Activated naive CD8-positive, alpha-beta T cell treated with anti-CD3 and anti-CD28 coated beads for 36 hours (primary cell): ENCODE results near the gene EXD3. TPM values are rescaled to one million over a fixed set of nuclear protein-coding genes. Genes with fewer than 3 reads are reported as not detected.
"Not testable (repeated sequence)": the region's sequence is repeated elsewhere in the genome, so short reads cannot be mapped to it uniquely, and the experiment has no call there.

ENCODE experiments used
- DNase-seq: peaks from one replicate; pipeline ENCODE4 v3.0.0; 2021
- H3K27ac Mint-ChIP-seq: one replicate; pipeline ENCODE4 v1.8.0; 2022; ENCODE audit warnings: mild to moderate bottlenecking, moderate library complexity, mixed read lengths
- H3K27me3 Mint-ChIP-seq: one replicate; pipeline ENCODE4 v1.8.0; 2022; ENCODE audit warnings: mild to moderate bottlenecking, mixed read lengths
- H3K36me3 Mint-ChIP-seq: one replicate; pipeline ENCODE4 v1.8.0; 2021; ENCODE audit warnings: mild to moderate bottlenecking, mixed read lengths
- H3K4me1 Mint-ChIP-seq: one replicate; pipeline ENCODE4 v1.8.0; 2021; ENCODE audit warnings: mixed read lengths
- H3K4me3 Mint-ChIP-seq: one replicate; pipeline ENCODE4 v1.8.0; 2022; ENCODE audit warnings: mild to moderate bottlenecking, moderate library complexity, mixed read lengths
- H3K9me3 Mint-ChIP-seq: one replicate; pipeline ENCODE4 v1.8.0; 2022; ENCODE audit warnings: mixed read lengths
- total RNA-seq, 2 experiments: library from RNA; stranded (reverse); gene quantifications; one replicate each; pipeline ENCODE4 v1.2.3, GENCODE V29; 2021

EXD3 gene
- total RNA-seq, 2 experiments from 2014 or later: 3.6 to 4.2 TPM

DNA sequence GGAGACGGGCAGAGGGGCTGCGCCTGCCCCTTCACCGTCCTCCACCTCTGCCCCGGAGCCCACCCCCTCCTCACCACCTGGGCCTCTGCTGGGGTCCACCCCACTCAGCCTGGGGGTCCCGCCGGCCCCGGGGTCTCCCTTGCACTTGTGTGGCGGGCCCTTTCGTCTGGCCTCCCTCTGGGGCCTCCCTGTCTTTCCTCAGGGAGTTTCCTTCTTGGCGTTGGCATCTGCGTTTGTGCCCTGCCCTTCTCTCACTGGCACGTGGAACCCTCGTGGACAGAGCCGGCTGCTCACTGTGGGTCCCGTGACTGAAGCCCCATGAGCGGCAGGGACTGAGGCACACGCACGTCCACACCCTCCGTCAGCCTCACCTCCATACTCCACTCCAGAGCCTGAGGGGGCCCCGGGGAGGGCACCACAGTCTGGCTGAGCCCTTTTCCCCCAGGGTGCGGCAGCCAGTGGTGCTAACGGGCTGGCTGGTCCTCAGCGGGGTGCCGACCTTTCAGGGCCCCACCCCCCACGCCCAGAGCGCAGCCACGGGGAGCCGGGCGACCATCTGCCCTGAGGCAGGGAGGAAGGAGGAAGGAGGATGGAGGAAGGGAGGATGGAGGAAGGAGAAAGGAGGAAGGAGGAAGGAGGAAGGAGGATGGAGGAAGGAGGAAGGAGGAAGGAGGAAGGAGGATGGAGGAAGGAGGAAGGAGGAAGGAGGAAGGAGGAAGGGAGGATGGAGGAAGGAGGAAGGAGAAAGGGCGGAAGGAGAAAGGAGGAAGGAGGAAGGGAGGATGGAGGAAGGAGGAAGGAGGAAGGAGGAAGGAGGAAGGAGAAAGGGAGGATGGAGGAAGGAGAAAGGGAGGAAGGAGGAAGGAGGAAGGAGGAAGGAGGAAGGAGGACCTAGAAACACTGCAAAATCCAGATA is 67.9 kb downstream of the EXD3 start:
- Mint-ChIP-seq H3K27me3 (no peaks in the 10 kb centered on the region), H3K4me1 (no peaks in the 10 kb centered on the region), H3K27ac (no peak overlapping the region), H3K9me3 (peaks cover 13% of the 10 kb centered on the region), H3K36me3 (peaks cover 4% of the 10 kb centered on the region), H3K4me3 (no peak overlapping the region)
- DNase-seq: no peak

- H3K9me3 Mint-ChIP-seq: peaks cover 13% of the 10 kb centered on the region
- H3K27ac Mint-ChIP-seq: no peak overlapping the region
- no peaks in the 10 kb centered on the region for H3K27me3 Mint-ChIP-seq
Observed at GRCh38 chr9:137354153-137354844, 68.7 kb downstream of the EXD3 start.

DNA sequence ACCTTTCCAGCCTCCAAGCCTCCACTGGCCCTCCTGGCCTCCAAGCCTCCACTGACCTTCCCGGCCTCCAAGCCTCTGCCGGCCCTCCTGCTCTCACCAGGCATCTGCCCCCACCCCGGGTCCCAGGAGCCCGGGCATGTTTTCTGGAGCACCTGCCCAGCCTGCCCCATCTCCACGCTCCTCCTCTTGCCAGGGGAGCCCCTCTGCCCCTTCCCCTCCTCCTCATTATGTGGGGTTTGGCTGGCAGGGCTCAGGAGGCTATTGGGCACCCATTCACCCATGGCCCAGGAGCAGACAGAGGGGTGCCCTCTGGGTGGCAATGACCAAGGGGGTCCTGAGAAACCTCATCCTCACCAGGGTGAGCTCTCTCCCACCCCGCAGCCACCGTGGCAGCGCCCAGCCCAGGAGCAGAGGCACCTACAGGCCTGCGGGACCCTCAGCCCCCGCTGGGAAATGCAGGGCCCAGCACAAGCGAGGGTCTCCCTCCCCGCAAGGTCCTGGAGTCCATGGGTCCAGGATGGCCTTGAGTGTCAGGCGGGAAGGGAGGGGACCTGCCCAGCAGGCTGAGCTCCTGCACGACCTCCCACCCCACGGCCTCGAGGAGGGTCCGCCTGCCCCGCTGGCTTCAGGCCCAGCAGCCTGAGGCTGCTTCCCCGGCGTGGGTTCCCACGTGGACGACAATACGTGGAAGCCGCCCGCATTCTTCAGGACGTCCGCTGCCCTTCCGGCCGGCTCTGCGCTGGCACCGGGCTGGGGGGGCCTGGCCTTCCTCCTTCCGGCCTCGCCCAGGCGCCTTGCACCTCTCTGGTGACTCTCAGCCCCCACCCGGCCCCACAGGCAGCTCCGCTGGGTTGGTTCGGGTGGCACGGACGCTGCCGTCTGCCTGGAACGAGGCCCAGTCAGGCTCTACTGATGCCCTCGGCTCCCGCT is 69.5 kb downstream of the EXD3 start:
- no peaks in the 10 kb centered on the region for H3K27me3 Mint-ChIP-seq
- H3K9me3 Mint-ChIP-seq: peaks cover 13% of the 10 kb centered on the region
- peaks cover 4% of the 10 kb centered on the region for H3K36me3 Mint-ChIP-seq
- no peak for DNase-seq
- H3K27ac Mint-ChIP-seq: no peak overlapping the region
- H3K4me1 Mint-ChIP-seq: no peaks in the 10 kb centered on the region
- no peak overlapping the region for H3K4me3 Mint-ChIP-seq

More at GRCh38 chr9:137354153-137354844, 68.7 kb downstream of the EXD3 start:
- DNase-seq: no peak
- Mint-ChIP-seq H3K36me3 (peaks cover 4% of the 10 kb centered on the region), H3K4me3 (no peak overlapping the region), H3K4me1 (no peaks in the 10 kb centered on the region)

- Mint-ChIP-seq H3K27me3 (no peaks in the 10 kb centered on the region), H3K36me3 (no peaks in the 10 kb centered on the region), H3K27ac (no peak overlapping the region), H3K4me1 (no peaks in the 10 kb centered on the region), H3K9me3 (peaks cover 11% of the 10 kb centered on the region), H3K4me3 (no peak overlapping the region)
- no peak for DNase-seq
Observed at GRCh38 chr9:137352511-137353222, 70.3 kb downstream of the EXD3 start.

DNA sequence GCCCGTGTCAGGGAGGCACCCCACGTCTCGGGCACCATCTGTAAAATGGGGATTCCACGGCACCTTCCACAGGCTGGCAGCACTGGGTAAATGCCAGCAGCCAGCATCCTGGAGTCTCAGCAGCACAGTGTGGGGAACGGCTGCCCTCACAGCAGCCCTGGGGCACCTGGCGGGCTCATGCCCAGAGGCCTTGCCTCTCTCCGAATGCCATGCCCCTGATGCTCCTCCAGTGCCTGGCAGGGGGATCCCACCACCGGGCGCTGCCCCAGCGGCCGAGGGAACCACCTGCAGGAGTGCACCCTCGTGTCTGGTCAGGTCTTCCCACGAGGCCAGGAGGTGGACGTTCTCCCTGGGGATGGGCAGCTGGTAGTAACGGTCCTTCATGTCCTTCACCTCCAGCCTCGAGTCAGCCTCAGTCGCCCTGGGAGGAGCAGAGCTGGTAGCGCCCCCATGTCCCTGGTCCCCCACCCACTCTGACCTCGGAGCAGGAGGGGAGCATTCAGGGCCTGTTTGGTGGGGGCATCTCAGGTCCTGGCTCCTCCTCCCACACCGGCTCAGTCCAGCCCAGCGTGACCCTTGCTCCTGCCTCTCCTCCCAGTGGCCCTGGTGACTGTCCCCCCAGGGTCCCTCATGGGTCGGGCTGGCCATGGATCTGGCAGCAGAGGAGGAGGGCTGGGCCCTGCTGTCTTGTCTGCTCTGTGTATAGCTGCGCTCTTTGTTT is 71.0 kb downstream of the EXD3 start:
- peaks cover 5% of the 10 kb centered on the region for H3K9me3 Mint-ChIP-seq
- peaks cover 3% of the 10 kb centered on the region for H3K36me3 Mint-ChIP-seq
- no peak overlapping the region for H3K4me3 Mint-ChIP-seq
- H3K4me1 Mint-ChIP-seq: no peaks in the 10 kb centered on the region
- H3K27me3 Mint-ChIP-seq: no peaks in the 10 kb centered on the region
- no peak for DNase-seq
- H3K27ac Mint-ChIP-seq: no peak overlapping the region

- no peaks in the 10 kb centered on the region for H3K27me3 Mint-ChIP-seq
- no peak overlapping the region for H3K4me3 Mint-ChIP-seq
- no peaks in the 10 kb centered on the region for H3K4me1 Mint-ChIP-seq
- peaks cover 4% of the 10 kb centered on the region for H3K36me3 Mint-ChIP-seq
- no peak overlapping the region for H3K27ac Mint-ChIP-seq
- no peaks in the 10 kb centered on the region for H3K9me3 Mint-ChIP-seq
- DNase-seq: no peak
Observed at GRCh38 chr9:137350696-137351584, 72.0 kb downstream of the EXD3 start.

- H3K9me3 Mint-ChIP-seq: no peaks in the 10 kb centered on the region
- peaks cover 4% of the 10 kb centered on the region for H3K36me3 Mint-ChIP-seq
- H3K27me3 Mint-ChIP-seq: no peaks in the 10 kb centered on the region
- no peak overlapping the region for H3K27ac Mint-ChIP-seq
- no peaks in the 10 kb centered on the region for H3K4me1 Mint-ChIP-seq
- DNase-seq: no peak
- H3K4me3 Mint-ChIP-seq: no peak overlapping the region
Observed at GRCh38 chr9:137349471-137350033, 73.4 kb downstream of the EXD3 start.

DNA sequence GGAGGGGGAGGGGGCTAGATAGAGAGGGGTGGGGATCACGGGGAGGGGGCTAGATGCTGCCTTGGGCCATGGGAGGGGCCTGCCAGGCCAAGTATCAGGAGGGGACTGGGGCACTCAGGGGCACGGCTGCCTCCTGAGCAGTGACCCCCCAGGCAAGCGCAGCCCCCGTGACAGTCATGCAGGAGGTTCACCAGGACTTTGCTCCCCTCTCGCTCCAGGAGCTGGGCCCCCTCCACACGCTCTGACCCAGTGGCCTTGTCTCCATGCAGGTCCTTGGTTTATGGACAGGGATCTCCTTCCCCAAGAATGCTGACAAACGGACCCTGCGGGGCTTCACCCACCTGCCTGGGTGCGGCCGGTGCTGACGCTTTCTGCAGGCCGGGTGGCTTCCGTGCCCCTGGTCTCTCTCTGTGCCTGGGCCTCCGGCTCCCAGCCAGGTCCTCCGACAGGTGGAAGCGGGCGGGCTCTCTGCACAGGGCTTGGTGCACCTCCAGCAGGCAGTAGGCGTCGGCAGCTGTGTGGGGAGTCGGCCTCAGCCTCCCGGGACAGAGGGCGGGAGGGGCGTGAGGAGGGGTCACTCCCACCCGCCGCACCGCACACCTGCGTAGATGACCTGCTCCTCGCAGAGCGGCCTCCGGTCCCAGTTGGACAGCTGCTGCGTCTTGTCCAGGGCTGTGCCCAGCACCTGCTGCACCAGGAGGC is 74.0 kb downstream of the EXD3 start:
- Mint-ChIP-seq H3K27ac (no peak overlapping the region), H3K4me3 (no peak overlapping the region), H3K4me1 (no peaks in the 10 kb centered on the region), H3K9me3 (no peaks in the 10 kb centered on the region), H3K36me3 (peaks cover 4% of the 10 kb centered on the region), H3K27me3 (no peaks in the 10 kb centered on the region)
- no peak for DNase-seq

DNA sequence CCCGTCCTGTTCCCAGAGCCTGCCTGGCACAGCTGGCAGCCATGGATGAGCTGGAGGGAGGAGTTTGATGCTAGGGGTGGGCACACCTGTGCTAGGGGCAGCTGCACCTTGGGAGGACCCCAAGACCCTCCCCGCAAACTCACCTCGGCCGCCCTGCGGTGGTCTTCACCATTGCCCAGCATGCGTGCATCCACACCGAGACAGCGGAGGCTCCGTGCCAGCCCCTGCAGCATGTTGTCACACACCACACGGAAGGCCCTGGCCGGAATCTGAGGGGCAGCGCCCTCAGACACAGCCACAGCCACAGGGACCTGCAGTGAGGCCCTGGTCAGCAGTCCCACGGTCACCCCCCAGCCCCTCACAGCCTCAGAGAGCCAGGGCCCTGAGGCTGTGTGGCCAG is 75.0 kb downstream of the EXD3 start:
- Mint-ChIP-seq H3K4me1 (no peaks in the 10 kb centered on the region), H3K27me3 (no peaks in the 10 kb centered on the region), H3K36me3 (peaks cover 4% of the 10 kb centered on the region), H3K4me3 (no peak overlapping the region), H3K9me3 (no peaks in the 10 kb centered on the region), H3K27ac (no peak overlapping the region)
- DNase-seq: no peak

GRCh38 chr9:137342482-137342881 is 80.5 kb downstream of the EXD3 start:
- Mint-ChIP-seq H3K9me3 (no peaks in the 10 kb centered on the region), H3K4me3 (no peak overlapping the region), H3K36me3 (peaks cover 4% of the 10 kb centered on the region), H3K4me1 (no peaks in the 10 kb centered on the region), H3K27ac (no peak overlapping the region), H3K27me3 (no peaks in the 10 kb centered on the region)
- no peak for DNase-seq

GRCh38 chr9:137341227-137341626 is 81.7 kb downstream of the EXD3 start:
- no peaks in the 10 kb centered on the region for H3K36me3 Mint-ChIP-seq
- H3K4me1 Mint-ChIP-seq: no peaks in the 10 kb centered on the region
- peaks cover 4% of the 10 kb centered on the region for H3K9me3 Mint-ChIP-seq
- no peak for DNase-seq
- no peak overlapping the region for H3K4me3 Mint-ChIP-seq
- H3K27me3 Mint-ChIP-seq: no peaks in the 10 kb centered on the region
- H3K27ac Mint-ChIP-seq: no peak overlapping the region

GRCh38 chr9:137339908-137340462 is 83.0 kb downstream of the EXD3 start:
- not testable (repeated sequence) for H3K4me1 Mint-ChIP-seq, H3K4me3 Mint-ChIP-seq, H3K9me3 Mint-ChIP-seq, H3K27me3 Mint-ChIP-seq, DNase-seq, H3K36me3 Mint-ChIP-seq, H3K27ac Mint-ChIP-seq
